Left renal pelvis (tissue), 4 donors: ENCODE results near the gene LRRC71. TPM values are rescaled to one million over a fixed set of nuclear protein-coding genes. Genes with fewer than 3 reads are reported as not detected.

Experiments used
- DNase-seq, 4 donors: peaks; one replicate each; pipeline ENCODE4 v3.0.0-alpha.2; 2013; ENCODE audit warnings: low read depth in 4 of 4, low spot score in 3 of 4
- polyA plus RNA-seq, 4 donors: library from polyadenylated mRNA; unstranded; fragments of 120-200 nt; gene quantifications; one replicate each; pipeline ENCODE4 v1.2.1, GENCODE V29; 2013; ENCODE audit not compliant: insufficient read length in 4 of 4

LRRC71 gene
- polyA plus RNA-seq, 4 donors, result 0.32 to 1.4 (median 0.71) TPM

DNA sequence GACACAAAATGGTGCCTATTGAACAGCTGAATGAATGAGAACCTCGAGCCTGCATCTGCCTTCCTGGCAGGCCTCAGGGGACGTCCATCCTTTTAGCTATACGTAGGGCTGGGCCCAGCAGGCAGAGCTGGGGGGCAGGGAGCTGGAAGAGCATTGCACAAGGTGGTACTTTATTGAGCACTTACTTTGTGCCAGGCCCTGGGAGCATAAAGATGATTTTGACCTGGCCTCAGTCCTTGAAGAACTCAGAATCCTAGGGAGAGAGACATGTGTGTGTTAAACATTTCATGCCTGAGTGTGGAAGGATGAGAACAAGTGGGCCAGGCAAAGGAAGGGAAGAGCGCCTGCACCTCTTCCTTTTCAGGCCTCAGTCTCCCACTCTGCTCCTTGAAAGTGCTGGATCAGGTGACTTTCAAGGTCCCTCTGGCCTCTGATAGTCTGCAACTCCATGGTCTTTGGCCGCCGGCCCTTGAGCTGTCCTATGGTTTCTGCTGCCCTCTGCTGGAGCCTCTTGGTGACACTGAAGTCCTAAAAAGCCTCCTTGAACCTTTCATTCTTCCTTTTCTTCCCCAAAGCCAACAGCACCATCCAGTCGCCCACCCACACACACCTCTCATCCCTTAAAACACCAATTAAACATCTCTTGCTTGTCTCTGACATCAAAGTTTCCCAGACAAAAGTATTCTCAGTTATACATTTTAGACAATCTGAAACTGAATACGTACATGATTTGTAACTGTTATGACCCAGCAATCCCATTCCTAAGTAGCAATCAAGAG lies 30.4 kb upstream of the LRRC71 start:
- DNase-seq, result peak in 3 of 4 donors; percentile 64 to 73 (median 64)

DNA sequence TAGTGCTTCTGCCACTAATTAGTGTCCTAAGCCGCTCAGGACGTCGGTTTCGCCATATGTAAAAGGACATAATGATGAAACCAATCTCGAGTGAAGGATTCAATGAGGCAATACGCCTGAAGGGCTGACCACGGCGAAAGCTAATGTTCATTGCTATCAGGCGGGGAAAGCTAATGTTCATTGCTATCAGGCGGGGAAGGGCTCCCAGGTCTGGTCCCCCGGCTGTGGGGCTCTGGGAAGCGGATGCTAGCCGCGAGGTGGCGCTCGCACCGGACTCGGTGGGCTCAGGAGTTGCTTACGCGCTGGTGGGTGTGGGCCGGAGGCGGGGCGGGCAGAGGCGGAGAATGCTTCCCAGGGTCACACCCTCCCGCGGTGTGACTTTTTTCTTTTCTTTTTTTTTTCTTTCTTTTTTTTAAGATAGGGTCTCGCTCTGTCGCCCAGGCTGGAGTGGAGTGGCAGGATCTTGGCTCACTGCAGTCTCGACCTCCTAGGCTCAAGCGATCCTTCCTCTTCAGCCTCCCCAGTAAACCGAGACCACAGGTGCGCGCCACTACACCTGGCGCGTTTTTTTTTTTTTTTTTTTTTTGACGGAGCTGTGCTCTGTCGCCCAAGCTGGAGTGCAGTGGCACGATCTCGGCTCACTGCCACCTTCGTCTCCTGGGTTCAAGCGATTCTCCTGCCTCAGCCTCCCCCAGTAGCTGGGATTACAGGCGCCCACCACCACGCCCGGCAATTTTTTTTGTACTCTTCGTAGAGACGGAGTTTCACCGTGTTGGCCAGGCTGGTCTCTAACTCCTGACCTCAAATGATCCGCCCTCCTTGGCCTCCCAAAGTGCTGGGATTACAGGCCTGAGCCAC lies 28.0 kb upstream of the LRRC71 start:
- DNase-seq, result peak; percentile 71 to 79 (median 74)

DNA sequence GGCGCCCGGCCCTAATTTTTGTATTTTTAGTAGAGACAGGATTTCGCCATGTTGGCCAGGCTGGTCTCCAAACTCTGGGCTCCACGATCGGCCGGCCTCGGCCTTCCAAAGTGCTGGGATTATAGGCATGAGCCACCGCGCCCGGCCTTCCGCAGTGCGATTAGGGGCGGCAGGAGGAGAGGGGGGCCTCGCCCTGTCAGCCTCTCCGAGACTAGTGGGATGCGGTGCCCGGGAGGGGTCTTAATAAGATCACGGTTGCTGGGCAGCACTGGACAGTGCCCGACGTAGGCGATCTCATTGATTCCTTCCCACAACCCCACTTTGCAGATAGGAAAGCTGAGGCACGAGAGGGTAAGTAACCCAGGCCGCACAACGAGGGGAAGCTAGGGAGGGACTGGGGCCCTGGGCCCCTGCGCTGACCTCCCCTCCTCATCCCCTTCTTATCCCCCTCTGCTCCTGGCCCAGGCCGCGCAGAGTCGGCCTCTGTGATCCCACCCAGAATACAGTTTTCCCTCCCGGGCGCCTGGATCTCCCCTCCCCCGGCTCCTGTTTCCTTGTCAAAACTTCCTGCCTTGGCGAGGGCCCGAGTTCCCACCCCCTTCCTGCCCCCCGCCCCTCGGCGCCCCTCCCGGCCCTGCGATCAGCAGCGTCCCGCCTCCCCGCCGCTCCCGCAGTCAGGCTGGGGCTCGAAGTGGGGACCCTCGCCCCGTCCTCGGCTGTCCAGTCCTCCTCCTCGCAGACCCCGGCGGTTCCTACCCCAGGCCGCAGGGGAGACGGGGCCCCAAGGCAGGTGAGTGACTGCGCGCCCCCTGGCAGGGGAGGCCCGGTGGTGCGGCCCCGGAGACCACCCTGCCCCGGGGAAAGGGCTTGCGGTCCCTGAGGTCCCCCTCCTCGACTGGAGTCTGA lies 27.1 kb upstream of the LRRC71 start, which contains the start of gene PEAR1:
Gene PEAR1, plus strand, starts transcription at position 671 of the 906 bp plus-strand sequence. CDS start 10,209 bp downstream, outside the sequence.
- peak in 1 of 4 donors; percentile 50 for DNase-seq

DNA sequence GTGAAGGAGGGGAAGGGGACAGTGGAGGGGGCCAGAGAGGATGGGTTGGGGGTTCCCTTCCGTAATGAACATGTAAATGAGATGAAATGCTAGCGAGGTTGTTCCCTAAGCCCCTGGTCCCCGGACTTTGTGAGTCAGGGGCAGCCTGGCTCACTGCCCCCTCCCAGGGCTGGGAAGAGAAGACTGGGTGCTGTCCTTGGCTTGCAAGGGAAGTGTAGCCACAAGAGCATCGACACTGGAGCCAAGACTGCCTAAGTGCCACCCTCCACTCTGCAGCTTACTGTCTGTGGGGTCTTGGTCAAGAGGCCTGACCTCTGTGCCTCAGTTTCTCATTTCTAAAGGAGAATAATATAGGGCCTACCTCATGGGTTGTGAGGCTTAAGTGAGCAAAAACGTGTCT lies 26.4 kb upstream of the LRRC71 start:
- DNase-seq, result no peak

DNA sequence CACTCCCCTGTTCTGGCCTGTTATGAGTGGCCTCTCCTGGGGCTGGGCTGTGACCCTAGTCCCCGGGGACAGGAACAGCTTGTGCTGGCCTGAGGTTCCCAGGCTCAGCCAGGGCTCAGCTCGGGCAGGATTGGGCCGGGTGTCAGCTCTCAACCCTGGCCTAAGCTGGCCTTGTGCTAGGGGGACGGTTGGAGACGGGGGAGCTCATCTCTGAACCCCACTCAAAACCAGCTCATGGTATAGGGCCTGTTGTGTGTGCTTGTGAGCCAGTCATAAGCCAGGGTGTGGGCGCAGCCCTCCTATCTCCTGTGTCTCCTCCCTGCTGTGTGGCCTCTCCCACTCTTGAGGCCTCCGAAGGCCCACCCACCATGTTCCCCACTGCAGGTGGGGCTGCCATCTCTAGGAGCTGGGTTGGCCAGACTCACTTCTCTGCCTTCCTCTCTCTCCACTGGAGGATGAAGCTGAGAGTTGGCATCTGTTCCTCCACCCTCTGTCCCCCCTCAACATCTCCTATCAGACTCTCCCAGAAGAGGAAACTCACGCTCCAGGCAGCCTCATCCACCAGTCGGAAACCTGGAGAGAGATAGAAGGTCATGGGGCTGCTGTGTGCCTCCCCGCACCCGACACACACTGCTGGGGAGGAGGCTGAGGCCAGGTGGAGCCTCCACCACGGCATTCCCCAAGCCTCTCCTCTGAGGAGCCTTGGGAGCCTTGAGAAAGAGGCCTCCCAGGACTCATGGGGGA lies 25.5 kb upstream of the LRRC71 start:
- no peak for DNase-seq

DNA sequence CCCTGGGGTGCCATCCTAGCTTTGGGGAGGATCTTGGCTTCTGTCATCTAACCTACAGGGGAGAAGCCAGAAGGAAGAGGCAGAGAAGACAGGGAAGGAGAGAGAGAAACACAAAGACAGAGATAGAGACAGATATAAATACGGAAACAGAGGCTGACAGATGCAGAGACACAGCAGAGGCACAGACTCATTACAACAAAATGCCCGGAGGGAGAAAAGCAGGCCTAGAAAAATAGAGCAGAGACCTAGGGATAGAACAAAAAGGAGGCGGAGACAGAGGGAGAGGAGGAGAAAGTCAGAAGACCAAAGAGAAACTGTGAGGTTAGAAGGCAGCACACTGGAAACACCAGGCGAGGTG lies 25.0 kb upstream of the LRRC71 start:
- no peak for DNase-seq

DNA sequence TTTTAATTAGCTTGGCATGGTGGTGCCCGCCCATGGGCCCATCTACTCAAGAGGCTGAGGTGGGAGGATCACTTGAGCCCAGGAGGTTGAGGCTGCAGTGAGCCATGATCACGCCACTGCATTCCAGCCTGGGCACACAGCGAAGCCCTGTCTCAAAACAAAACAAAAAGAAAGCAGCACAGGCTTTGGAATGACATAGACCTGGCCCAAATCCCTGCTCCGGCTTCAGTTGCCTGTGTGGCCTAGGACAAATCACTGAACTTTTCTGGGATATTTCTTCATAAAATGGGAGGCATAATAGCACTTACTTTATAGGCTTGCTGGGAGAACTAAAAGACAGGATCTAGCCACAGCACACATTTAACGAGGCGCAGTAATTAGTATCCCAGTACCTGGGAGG lies 24.5 kb upstream of the LRRC71 start:
- no peak for DNase-seq

DNA sequence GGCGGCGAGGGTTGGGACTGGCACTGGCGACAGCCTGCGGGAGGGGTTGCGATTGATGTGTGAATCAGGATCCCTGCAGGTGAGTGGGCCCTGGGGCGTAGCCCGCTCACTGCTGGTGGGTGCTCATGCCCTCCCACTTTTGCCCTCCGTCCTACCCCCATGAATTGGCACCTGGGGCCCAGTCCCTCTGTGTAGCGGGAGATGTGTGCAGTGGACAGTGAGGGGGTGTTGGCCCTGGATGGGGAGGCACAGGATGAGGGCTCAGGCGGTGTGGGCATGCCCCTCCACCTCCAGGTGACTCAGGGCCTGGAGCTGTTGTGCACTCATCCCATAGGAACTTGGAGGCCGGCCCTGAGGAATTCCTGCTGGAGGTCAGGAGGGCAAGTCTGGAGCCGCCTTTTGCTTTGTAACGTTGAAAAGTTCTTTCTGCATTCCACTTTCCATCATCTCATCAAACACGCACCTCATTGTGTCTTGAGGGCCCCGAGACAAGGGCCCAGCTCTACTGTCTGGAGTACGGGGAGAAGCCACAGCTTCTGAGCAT lies 23.9 kb upstream of the LRRC71 start:
- no peak for DNase-seq

DNA sequence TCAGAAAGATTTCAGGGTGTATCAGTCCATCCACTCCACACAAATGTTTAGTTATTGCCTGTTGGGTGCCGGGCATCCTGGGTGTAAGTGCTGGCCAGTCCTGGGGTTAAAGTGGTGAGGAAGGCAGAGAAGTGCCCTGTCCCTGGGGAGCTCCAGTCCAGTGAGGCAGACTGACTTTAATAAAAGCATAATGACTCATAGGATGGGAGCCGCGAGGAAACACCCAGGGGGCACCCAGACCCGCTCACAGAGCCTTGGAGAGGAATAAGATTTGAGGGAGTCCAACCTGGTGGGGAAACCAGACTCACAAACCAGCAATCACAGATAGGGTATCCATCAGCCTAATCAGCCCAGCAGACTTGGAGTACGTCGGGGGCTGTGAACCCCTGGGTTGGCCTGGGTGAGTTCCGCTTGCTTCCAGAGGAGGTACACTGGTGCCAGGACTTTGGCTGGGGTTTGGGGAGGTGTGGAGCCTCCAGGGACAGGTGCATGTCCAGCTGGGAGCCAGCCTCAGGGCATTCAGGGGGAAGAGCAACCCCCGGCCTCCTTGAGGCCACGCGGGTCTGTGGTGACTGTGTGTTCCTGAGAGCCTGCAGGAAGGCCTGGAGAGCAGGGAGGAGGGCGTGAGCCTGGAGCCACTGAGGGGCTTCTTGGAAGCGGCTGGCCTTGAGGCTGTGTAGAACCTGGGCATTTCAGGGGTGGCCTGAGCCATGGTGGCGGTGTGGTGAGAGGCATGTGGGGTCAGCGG lies 23.2 kb upstream of the LRRC71 start:
- DNase-seq, result no peak

DNA sequence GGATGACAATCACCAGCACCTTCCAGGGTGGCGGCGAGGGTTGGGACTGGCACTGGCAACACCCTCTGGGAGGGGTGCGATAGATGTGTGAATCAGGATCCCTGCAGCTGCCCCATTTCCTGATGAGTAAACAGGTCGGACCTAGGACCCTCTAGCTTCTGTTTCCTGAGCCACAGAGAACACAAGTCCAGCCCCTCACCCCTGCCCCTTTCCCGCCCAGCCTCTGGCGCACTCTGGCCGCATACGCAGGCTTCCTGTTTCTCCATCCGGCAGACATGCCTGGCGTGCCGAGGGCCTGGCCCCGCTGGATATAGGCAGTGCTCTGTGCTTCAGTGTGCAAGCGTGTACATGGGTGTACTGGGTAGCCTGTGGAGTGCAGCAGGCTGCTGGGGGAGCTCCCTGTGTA lies 22.3 kb upstream of the LRRC71 start:
- peak in 2 of 4 donors; percentile 57 to 59 for DNase-seq

DNA sequence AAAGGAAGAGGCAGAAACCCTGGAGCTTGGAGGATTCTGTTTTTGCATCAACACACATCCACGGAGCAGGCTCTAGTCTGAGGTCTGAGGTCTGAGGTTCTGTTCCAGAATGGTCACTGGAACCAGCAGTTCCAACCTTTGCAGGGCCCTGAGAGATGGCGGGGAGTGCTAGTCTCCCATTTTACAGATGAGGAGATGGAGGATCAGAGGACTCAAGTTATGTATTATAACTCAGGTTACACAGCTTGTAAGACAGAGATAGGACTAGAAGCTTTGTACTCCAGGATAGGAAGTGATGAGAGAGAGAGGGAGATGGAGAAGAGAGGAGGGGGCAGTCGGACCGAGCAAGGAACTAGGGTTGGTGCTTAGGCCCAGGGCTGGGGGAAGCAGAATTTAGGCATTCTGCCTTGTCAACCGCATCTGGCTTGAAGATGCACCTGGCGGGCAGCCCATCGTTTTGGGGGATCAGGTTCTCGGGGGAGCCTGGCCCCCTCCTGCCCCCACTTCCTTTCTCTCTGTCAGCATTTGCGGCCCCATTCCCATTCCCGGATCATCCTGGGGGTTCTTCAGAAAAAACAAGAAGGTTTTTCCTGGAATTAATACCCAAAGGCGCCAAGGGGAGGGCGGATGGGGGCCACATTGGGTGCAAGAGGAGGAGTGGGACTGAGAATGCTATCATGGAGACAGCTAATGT lies 21.3 kb upstream of the LRRC71 start:
- no peak for DNase-seq

DNA sequence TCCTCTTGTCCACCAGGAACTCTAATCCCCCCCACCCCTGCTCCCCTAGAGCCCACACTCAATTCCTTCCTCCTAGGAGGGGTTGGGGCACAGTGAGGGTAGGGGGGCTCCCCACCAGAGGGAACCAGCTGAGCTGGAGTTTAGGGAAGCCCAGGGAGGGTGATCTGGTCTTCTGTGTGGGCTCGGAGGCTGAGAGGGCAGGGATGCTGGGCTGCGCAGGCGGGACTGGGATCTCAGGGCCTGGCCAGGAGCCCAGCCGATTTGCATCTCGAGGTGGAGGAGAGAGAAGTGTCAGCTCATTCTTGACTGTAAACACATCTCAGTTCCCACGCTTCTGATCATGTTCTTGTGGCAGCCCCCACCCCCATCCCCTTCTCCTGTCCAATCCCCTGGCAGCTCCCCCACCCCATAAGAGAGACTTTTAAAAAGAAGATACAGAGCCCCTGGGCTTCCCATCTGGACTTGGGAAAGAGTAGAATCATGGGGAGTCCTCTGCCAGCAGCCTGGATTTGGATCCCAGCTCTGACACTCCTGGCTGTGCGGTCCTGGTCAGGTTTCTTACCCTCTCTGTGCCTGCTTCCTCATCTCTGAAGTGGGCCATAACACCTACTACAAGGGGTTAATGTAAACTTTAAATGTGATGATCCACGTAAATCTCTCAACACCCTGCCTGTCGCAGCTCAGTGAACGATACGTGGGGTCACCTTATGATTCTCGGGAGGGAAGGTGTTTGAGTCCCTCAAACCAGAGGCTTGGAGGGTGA lies 20.3 kb upstream of the LRRC71 start:
- no peak for DNase-seq

DNA sequence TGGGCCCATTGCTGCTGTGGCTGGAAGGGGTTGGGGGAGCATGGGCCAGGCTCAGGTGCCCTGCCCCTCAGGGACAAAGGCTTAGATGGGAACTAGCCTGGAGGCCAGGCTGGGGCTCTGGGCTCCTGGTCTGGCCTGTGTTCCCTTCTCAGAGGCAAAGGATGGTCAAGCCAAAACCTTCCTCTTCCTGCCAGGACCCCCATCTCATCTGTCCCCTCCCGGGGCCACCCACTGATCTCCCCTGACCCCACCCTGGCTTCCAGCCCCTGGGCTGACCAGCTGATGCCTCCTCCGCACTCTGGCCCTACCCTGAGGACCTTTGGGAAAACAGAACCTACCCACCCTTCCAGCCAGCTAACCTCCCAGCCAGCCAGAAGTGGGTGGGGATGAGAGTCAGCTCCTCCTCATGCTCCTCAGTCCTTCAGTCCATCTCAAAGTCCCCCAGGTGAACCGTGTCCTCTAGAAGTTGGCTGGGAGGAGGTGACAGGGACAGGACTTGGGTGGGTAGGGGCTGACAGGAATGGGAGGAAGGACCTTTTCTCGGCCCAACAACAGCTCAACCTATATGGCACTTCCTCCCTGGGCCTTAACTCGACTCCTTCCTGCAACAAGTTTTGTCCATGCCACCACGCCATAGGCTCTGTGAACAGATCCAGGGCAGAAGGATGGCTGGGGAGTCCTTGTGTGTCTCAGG lies 19.4 kb upstream of the LRRC71 start:
- no peak for DNase-seq

DNA sequence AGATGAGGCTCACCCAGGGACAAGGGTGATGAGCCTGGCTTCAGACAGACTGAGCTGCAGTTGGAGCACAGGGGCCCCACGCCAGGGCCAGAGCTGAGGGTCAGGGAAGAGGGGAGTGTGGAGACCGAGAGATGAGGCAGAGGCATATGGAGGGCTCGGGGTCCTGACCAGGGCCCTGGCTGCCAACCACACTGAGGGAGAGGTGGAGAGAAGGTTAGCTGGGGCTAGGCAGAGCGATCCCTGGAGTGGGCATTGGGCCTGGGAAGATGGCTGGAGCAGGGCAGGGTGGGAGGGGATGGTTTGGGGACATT lies 18.9 kb upstream of the LRRC71 start:
- DNase-seq, result no peak

DNA sequence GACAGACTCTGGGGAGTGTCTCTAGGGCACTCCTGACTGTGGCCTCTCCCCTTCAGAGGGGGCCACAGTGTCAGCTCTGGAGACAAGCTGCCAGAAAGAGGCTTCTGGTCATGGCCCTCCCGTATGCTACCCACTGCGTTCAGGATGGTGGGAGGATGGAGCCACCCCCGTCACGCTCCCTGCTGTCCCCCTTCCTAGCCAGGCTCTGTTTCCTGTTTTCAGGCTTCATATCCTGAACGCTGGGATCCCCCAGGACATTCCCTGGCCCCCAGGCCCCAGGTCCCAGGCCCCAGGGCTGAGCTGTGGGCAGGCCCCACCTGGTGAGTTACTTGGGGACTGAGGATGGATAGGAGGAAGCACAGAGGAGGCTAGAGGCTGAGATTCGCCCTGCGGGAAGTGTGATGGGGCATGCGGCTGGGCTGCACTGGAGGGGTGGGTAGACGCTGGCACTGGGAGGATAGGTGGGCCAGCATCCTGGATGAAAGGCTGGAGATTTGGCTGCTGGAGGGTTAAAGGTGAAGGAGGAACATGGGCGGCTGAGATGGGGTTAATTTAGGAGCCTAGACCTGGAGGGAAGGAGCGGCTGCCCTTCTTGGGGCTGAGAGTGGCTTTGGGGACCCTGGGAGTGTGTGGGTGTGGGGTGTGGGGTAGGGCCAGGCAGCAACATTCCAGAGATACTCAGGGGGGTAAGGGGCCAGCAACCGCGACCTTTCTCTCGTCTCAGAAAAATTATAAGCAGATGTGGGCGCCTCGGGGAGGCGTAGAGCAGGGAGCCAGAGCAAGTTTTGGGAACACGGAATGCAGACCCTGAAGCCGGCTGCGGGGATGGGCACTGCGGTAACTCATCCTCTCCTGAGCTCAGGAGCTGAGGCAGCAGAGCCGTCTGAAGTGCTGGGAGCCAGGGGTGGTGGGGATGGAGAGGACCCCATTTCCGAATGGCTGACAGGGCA lies 18.2 kb upstream of the LRRC71 start:
- no peak for DNase-seq
